ENCODE measurements around the gene NIF3L1. TPM values are rescaled to one million over a fixed set of nuclear protein-coding genes. Genes with fewer than 3 reads are reported as not detected.

NIF3L1 gene
- total and polyA plus RNA-seq, 9 of the 15 experiments (the other 6 are each of a cell fraction or from before 2014, with no cell fraction given): 26.7 to 89.5 (median 45.6) TPM

DNA sequence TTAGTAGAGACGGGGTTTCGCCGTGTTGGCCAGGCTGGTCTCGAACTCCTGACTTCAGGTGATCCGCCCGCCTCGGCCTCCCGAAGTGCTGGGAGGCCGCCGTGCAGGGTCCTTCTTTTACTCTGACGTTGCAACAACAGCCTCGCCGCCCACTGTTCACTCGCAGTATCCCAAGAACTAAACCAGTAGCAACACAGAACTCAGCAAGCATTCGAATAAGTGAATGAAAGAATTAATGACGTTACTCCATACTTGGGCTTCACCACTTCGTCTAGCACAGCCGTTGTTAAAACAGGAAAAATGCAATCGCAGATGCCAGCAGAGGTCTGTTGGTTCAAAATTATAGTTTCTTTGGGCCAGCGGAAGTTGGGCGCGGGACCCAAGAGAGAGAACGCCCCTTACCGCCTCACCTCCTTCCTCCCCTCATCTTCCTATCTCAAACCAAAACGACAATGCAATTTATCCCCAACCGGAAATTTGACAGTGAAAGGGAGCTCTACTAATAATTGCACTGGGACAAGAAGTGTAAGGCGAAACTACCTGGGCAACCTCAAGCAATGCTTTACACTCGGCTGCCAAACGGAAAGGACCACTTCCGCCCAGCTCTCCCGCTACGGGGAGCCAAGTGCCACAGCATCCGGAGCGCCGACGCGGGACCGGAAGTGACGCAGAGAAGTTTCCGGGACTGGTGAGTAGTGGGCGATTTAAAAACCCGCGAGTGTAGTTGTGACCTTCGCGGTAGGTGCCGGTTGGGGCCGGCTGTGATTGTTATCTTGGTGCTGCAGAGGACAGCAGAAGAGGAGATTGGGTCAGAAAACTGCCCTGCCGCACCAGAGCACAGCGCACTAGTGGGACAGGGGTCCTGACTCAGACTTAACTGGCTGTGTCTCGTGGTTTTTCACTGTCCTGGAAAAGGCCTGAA is at the start of gene NIF3L1, which contains the start of gene PPIL3 (continued):
- no peak for TF ChIP-seq MGA (IDR thresholded peaks at IDR 0.05)
- TF ChIP-seq MBD2 (IDR thresholded peaks at IDR 0.05; ENCODE audit: borderline replicate concordance, low read depth): peak; percentile 70
- TF ChIP-seq SMAD1 (IDR thresholded peaks at IDR 0.05; ENCODE audit: low read depth, low read length, partially characterized antibody): peak; percentile 65
- 0 out of 4 replicates have a peak, but pooled peaks of 1 of the 2 experiments have one; percentile 4 for TF ChIP-seq MLLT1 (IDR thresholded peaks at IDR 0.05)
- no peak for TF ChIP-seq DNMT1 (IDR thresholded peaks at IDR 0.05)
- TF ChIP-seq FOXP4 (CRISPR knock-in tag; IDR thresholded peaks at IDR 0.05; ENCODE audit: borderline replicate concordance): no peak
- peak; percentile 79 for TF ChIP-seq LEF1 (IDR thresholded peaks at IDR 0.05)
- TF ChIP-seq PHTF2 (CRISPR knock-in tag; IDR thresholded peaks at IDR 0.05): no peak
- TF ChIP-seq KLF16 (IDR thresholded peaks at IDR 0.05): peak; percentile 79

All from K562 (cell line).